GM12878 (cell line): ENCODE results near the gene KRIT1. TPM values are rescaled to one million over a fixed set of nuclear protein-coding genes. Genes with fewer than 3 reads are reported as not detected.

Experiments used
- microRNA-seq: library from miRNA; unstranded; fragments of <30 nt; microRNA quantifications from one replicate; pipeline ENCODE4, GENCODE V29; 2018
- polyA plus RNA-seq, 11 experiments: library from polyadenylated mRNA; depleted of rRNA in 4 of 11; unstranded in 6 of 11; stranded (reverse) in 5 of 11; fragments of >200 nt; fragmentation: Nextera tagmentation in 4 of 11; fragmentation: Illumina TruSeq in 1 of 11; extraction: Ambion mirVana in 4 of 11; extraction: Trizol in 1 of 11; gene quantifications; 1 replicate in 1 of 11; 2 replicates in 10 of 11; pipeline versions ENCODE4 v1.2.1 to v1.2.3, GENCODE V29; 2011 to 2016; ENCODE audit warnings: inconsistent platforms in 2 of 11, missing spikeins in 2 of 11, low read depth in 1 of 11
- small RNA-seq: library from RNA; depleted of rRNA; stranded (forward); fragments of <200 nt; gene quantifications from one replicate; pipeline ENCODE3, GENCODE V24; 2014
- total RNA-seq, 4 experiments: library from RNA; depleted of rRNA in 3 of 4; stranded (reverse); fragments of >200 nt in 3 of 4; fragmentation: Illumina TruSeq in 1 of 4; extraction: Trizol in 1 of 4; gene quantifications; 2 replicates each; pipeline versions ENCODE4 v1.2.1 to v1.2.3, GENCODE V29; 2013 to 2021

KRIT1 gene
- total and polyA plus RNA-seq, 10 of the 15 experiments (the other 5 are each of a cell fraction or from before 2014, with no cell fraction given), result 12.0 to 60.1 (median 27.0) TPM

Small RNA genes within 50 kb of the gene (microRNA-seq; reads per million reads assigned to microRNA genes)
- not detected for gene MIR1285-1

Small RNA genes within 50 kb of the gene (small RNA-seq; reads per million reads assigned to genes)
- gene MIR1285-1, result 0.90 reads per million, percentile 28 among the genes with 10 or more reads in this experiment
- not detected for gene RF00019

Other genes with a start within 250 kb of the KRIT1 start
- 91.9 and 119 TPM in 2 replicates for gene CYP51A1, start 111.4 kb downstream of the KRIT1 start, total RNA-seq (2014; rRNA removed)
- 113 and 117 TPM in 2 replicates for gene CYP51A1, start 111.4 kb downstream of the KRIT1 start, total RNA-seq (2014; rRNA removed; fragmentation: Illumina TruSeq; extraction: Trizol)
- 78.4 and 82.7 TPM in 2 replicates for gene CYP51A1, start 111.4 kb downstream of the KRIT1 start, total RNA-seq (2021)
- gene CYP51A1, start 111.4 kb downstream of the KRIT1 start, polyA plus RNA-seq (2011; rRNA removed), result 21.5 and 31.5 TPM in 2 replicates
- gene CYP51A1, start 111.4 kb downstream of the KRIT1 start, polyA plus RNA-seq (2014; fragmentation: Illumina TruSeq; extraction: Trizol), result 63.8 and 80.8 TPM in 2 replicates
- 10 to 100 TPM; 28.1 to 33.1 TPM for gene CYP51A1, start 111.4 kb downstream of the KRIT1 start, polyA plus RNA-seq (2014; fragmentation: Nextera tagmentation; extraction: Ambion mirVana)
- 38.6 and 47.3 TPM in 2 replicates for gene CYP51A1, start 111.4 kb downstream of the KRIT1 start, polyA plus RNA-seq (2014; rRNA removed)
- 10 to 100 TPM; 59.9 to 74.8 TPM for gene CYP51A1, start 111.4 kb downstream of the KRIT1 start, polyA plus RNA-seq (2016; fragmentation: Nextera tagmentation; extraction: Ambion mirVana)
- gene LRRD1, start 66.8 kb downstream of the KRIT1 start, total RNA-seq (2014; rRNA removed), result 0.06 and 0.11 TPM in 2 replicates
- gene LRRD1, start 66.8 kb downstream of the KRIT1 start, total RNA-seq (2014; rRNA removed; fragmentation: Illumina TruSeq; extraction: Trizol), result 0.04 TPM in 1 of 2 replicates, not detected in the other
- gene LRRD1, start 66.8 kb downstream of the KRIT1 start, total RNA-seq (2021), result not detected in 2 replicates
- gene LRRD1, start 66.8 kb downstream of the KRIT1 start, polyA plus RNA-seq (2011; rRNA removed), result 0.03 TPM in 1 of 2 replicates, not detected in the other
- 0.16 TPM in 1 of 2 replicates, not detected in the other for gene LRRD1, start 66.8 kb downstream of the KRIT1 start, polyA plus RNA-seq (2014; fragmentation: Illumina TruSeq; extraction: Trizol)
- gene LRRD1, start 66.8 kb downstream of the KRIT1 start, polyA plus RNA-seq (2014; fragmentation: Nextera tagmentation; extraction: Ambion mirVana), result not detected
- gene LRRD1, start 66.8 kb downstream of the KRIT1 start, polyA plus RNA-seq (2014; rRNA removed), result not detected in 2 replicates
- gene LRRD1, start 66.8 kb downstream of the KRIT1 start, polyA plus RNA-seq (2016; fragmentation: Nextera tagmentation; extraction: Ambion mirVana), result not detected
- 25.4 and 26.1 TPM in 2 replicates for gene ANKIB1, start 60 bp upstream of the KRIT1 start, total RNA-seq (2014; rRNA removed)
- 24.8 and 24.9 TPM in 2 replicates for gene ANKIB1, start 60 bp upstream of the KRIT1 start, total RNA-seq (2014; rRNA removed; fragmentation: Illumina TruSeq; extraction: Trizol)
- 33.8 and 36.0 TPM in 2 replicates for gene ANKIB1, start 60 bp upstream of the KRIT1 start, total RNA-seq (2021)
- 54.0 and 79.3 TPM in 2 replicates for gene ANKIB1, start 60 bp upstream of the KRIT1 start, polyA plus RNA-seq (2011; rRNA removed)
- 24.3 and 39.5 TPM in 2 replicates for gene ANKIB1, start 60 bp upstream of the KRIT1 start, polyA plus RNA-seq (2014; fragmentation: Illumina TruSeq; extraction: Trizol)
- 10 to 100 TPM in 1 of 2 experiments, 1 to 10 TPM in 1; 9.7 to 14.6 TPM for gene ANKIB1, start 60 bp upstream of the KRIT1 start, polyA plus RNA-seq (2014; fragmentation: Nextera tagmentation; extraction: Ambion mirVana)
- gene ANKIB1, start 60 bp upstream of the KRIT1 start, polyA plus RNA-seq (2014; rRNA removed), result 17.4 and 19.5 TPM in 2 replicates
- 1 to 10 TPM; 9.0 to 9.6 TPM for gene ANKIB1, start 60 bp upstream of the KRIT1 start, polyA plus RNA-seq (2016; fragmentation: Nextera tagmentation; extraction: Ambion mirVana)
- 18.4 and 20.7 TPM in 2 replicates for gene GATAD1, start 201.6 kb upstream of the KRIT1 start, total RNA-seq (2014; rRNA removed)
- 16.0 and 17.0 TPM in 2 replicates for gene GATAD1, start 201.6 kb upstream of the KRIT1 start, total RNA-seq (2014; rRNA removed; fragmentation: Illumina TruSeq; extraction: Trizol)
- gene GATAD1, start 201.6 kb upstream of the KRIT1 start, total RNA-seq (2021), result 11.9 and 12.4 TPM in 2 replicates
- gene GATAD1, start 201.6 kb upstream of the KRIT1 start, polyA plus RNA-seq (2011; rRNA removed), result 45.2 and 52.2 TPM in 2 replicates
- gene GATAD1, start 201.6 kb upstream of the KRIT1 start, polyA plus RNA-seq (2014; fragmentation: Illumina TruSeq; extraction: Trizol), result 19.8 and 25.5 TPM in 2 replicates
- 1 to 10 TPM; 5.5 to 6.6 TPM for gene GATAD1, start 201.6 kb upstream of the KRIT1 start, polyA plus RNA-seq (2014; fragmentation: Nextera tagmentation; extraction: Ambion mirVana)
- gene GATAD1, start 201.6 kb upstream of the KRIT1 start, polyA plus RNA-seq (2014; rRNA removed), result 15.9 and 18.7 TPM in 2 replicates
- gene GATAD1, start 201.6 kb upstream of the KRIT1 start, polyA plus RNA-seq (2016; fragmentation: Nextera tagmentation; extraction: Ambion mirVana), result 1 to 10 TPM; 8.9 to 9.1 TPM
- gene ERVW-1, start 232.0 kb upstream of the KRIT1 start, total RNA-seq (2014; rRNA removed), result not detected in 2 replicates
- gene ERVW-1, start 232.0 kb upstream of the KRIT1 start, total RNA-seq (2014; rRNA removed; fragmentation: Illumina TruSeq; extraction: Trizol), result not detected in 2 replicates
- gene ERVW-1, start 232.0 kb upstream of the KRIT1 start, total RNA-seq (2021), result not detected in 2 replicates
- not detected in 2 replicates for gene ERVW-1, start 232.0 kb upstream of the KRIT1 start, polyA plus RNA-seq (2011; rRNA removed)
- gene ERVW-1, start 232.0 kb upstream of the KRIT1 start, polyA plus RNA-seq (2014; fragmentation: Illumina TruSeq; extraction: Trizol), result not detected in 2 replicates
- not detected for gene ERVW-1, start 232.0 kb upstream of the KRIT1 start, polyA plus RNA-seq (2014; fragmentation: Nextera tagmentation; extraction: Ambion mirVana)
- gene ERVW-1, start 232.0 kb upstream of the KRIT1 start, polyA plus RNA-seq (2014; rRNA removed), result not detected in 2 replicates
- under 1 TPM in 1 of 2 experiments, not detected in 1; 0.05 TPM for gene ERVW-1, start 232.0 kb upstream of the KRIT1 start, polyA plus RNA-seq (2016; fragmentation: Nextera tagmentation; extraction: Ambion mirVana)